ENCODE measurements around the gene ACOT7.
"Not testable (repeated sequence)": the region's sequence is repeated elsewhere in the genome, so short reads cannot be mapped to it uniquely, and the experiment has no call there.

The ACOT7 gene

GRCh38 chr1:6396998-6397397 is 3.4 kb upstream of the ACOT7 start:
- DNase-seq (ENCODE audit: low spot score), result no peak

- DNase-seq (ENCODE audit: low spot score), result not testable (repeated sequence)
Observed at GRCh38 chr1:6395781-6396244, 2.2 kb upstream of the ACOT7 start.

- DNase-seq (ENCODE audit: low spot score), result not testable (repeated sequence)
Observed at GRCh38 chr1:6395130-6395529, 1.6 kb upstream of the ACOT7 start.

DNA sequence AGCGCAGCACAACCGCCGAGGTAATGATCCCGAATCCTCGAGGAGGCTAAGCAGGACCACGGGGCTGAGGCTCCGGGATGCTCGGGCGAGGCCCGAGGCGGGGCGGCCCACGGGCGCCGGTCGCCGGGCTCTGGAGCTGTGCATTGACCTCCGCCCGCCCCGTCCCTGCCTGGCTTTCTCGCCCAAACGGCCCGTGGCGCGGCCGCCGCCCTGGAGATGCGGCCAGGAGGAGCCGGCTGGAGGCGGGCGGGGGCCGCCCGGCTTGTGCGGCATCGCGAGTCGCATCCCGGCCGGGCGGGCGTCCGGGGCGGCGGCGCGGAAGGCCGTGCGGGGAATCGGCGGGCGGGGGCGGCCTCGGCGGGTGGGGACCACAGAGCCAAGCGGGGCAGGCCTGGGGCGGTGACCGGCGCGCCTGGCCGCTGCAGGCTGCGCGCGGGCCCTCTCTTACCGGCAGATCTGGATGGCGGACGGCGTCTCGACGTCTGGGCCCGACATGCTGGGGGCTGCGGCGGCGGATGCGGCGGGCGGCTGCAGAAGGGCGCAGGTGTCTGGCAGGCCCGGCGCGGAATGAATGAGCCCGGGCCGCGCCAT is 663 bp downstream of the ACOT7 start:
- no peak for DNase-seq (ENCODE audit: low spot score)

DNA sequence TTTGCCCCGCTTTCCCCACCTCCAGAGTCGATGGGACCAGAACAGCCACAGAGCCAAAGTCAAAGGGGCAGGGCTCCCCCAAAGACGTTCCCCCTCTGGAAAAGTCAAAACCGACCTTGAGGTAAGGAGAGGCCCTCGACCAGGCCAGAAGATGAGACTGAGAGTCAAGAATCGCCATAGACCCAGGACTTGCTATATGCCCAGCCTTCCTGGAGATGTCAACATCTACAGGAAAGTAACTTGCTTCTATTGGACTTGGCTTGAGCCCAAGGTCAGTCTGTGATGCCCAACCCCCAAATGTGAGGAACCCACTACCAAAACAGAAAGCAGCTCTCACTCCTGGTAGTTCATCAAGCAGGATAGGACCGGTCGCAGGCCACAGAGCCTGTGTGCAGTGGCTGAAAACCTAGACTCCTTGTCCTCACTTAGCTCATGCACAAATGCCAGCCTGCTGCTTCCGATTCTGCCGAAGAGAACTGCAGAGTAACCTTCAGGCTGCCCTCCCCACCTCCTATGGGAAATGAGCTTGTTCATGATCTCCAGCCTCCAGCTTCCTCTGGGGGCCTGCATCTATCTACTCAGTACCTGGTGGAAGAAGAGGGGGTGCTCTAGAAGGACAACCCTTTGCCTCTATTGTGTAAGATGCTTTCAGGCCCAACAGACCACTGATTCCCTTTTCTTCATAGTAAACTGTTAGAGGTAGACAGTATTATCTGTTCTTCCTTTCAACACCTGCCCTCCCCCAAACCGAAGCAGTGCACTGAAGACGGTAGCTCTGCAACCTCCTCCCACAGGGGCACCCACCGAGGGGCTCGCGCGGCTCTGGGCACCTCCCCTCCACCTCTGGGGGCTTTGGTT is 1.4 kb downstream of the ACOT7 start:
- no peak for DNase-seq (ENCODE audit: low spot score)

DNA sequence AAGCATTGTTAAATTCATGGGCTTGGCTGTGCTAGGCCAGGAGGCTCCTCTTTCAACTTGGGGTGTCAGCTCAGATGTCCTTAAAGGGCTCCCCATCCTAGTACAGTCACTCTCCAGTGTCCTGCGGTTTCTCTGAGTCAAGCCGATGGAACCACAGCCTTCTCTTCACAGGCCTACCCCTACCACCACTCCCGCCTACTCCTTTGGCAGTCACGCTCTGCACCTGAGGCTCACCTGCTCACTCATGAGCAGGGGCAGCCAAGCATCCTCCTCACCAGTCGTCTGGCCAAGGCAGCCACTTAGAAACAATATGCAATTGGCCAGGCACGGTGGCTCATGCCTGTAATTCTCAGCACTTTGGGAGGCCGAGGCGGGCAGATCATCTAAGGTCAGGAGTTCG is 3.6 kb downstream of the ACOT7 start:
- no peak for DNase-seq (ENCODE audit: low spot score)

GRCh38 chr1:6386371-6386949 is 7.1 kb downstream of the ACOT7 start:
- DNase-seq (ENCODE audit: low spot score), result no peak

- peak; percentile 58 for DNase-seq (ENCODE audit: low spot score)
Observed at GRCh38 chr1:6385488-6386191, 7.9 kb downstream of the ACOT7 start.

GRCh38 chr1:6384962-6385361 is 8.6 kb downstream of the ACOT7 start:
- no peak for DNase-seq (ENCODE audit: low spot score)

DNA sequence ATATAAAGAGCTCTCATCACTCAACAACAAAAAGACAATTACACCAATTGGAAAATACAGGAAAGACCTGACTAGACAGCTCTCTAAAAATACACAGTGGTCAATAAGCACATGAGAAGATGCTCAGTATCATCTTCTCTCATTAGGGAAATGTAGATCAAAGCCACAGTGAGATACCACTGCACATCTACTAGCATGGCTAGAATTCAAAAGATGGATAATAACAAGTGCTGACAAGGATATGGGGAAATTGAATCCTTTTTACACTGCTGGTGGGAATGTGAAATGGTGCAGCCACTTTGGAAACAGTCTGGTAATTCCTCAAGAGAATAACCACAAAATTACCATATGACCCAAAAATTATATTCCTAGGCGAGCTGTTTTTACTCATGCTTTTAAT is 9.4 kb downstream of the ACOT7 start:
- DNase-seq (ENCODE audit: low spot score), result no peak

DNA sequence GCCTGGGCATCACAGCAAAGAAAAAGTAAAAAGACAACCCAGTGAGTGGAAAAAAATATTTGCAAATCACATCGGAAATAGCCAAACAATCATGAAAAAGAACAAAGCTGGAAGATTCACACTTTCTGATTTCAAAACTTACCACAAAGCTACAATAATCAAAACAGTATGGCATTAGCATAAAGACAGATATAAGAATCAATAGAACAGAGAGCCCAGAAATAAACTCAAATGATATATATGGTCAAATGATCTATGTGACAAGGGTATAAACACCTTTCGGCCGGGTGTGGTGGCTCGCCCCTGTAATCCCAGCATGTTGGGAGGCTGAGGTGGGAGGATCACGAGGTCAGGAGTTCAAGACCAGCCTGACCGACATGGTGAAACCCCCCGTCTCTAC is 13.5 kb downstream of the ACOT7 start:
- no peak for DNase-seq (ENCODE audit: low spot score)

- no peak for DNase-seq (ENCODE audit: low spot score)
Observed at GRCh38 chr1:6378096-6378746, 15.3 kb downstream of the ACOT7 start.

DNA sequence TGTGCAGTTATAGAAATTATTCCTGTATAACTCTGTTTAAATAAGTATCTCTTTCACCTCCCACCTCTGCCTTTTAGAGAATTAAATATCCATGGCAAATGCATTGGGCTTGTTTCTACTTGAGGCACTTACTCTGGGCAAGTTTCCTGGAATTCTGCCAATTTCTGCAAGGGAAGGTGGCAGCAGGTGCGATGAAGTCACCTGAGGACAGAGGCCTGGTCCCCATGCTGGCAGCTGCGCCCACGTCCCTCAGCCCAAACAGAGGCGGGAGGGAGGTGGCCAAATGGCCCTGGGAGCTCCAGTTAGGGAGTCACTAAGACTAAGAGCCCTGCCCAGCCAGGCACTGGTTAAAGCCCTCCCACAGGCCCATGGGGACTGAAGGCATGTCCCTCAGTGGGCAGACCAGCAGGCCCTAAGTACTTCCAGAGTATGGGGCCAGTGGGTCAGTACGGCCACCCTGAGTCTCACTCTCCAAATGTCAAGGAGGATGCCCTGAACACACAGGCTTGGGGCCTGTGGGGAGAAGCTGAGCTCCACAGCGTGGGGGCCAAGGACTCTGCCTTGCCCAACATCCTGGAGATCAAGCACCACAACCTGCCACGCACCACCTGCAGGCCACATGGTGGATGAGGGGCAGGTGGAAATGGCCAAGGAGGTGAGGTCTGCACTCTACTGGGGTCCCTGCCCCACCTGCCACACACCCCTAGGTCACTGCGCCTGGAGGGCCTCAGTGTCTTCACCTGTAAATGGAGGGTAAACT is 19.4 kb downstream of the ACOT7 start:
- DNase-seq (ENCODE audit: low spot score), result no peak

DNA sequence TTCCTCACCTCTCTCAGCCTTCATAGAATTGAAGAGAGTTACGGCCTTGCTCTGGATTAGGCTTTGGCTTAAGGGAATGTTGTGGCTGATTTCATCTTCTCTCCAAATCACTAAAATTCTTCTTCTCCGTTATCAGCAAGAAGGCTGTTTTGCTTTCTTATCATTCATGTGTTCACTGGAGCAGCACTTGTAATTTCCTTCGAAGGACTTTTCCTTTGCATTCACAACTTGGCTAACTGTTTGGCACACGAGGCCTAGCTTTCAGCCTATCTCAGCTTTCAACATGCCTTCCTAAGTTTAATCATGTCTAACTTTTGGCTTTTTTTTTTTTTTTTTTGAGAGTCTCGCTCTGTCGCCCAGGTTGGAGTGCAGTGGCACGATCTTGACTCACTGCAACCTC is 21.3 kb downstream of the ACOT7 start:
- DNase-seq (ENCODE audit: low spot score), result not testable (repeated sequence)

DNA sequence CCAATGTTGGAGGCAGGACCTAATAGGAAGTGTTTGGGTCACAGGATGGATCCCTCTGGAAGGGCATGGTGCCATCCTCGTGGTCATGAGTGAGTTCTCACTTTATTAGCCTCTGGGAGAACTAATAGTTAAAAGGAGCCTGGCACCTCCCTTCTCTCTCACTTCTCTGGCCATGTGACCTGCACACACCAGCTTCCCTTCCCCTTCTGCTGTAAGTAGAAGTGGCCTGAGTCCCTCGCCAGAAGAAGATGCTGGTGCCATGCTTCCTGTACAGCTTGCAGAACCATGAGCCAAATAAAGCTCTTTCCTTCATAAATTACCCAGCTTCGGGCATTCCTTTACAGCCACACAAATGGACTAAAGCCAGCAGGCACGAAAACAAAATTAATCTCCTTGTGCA is 23.6 kb downstream of the ACOT7 start:
- DNase-seq (ENCODE audit: low spot score), result no peak

- DNase-seq (ENCODE audit: low spot score), result no peak
Observed at GRCh38 chr1:6367381-6368012, 26.1 kb downstream of the ACOT7 start.

- no peak for DNase-seq (ENCODE audit: low spot score)
Observed at GRCh38 chr1:6365047-6365446, 28.5 kb downstream of the ACOT7 start.

DNA sequence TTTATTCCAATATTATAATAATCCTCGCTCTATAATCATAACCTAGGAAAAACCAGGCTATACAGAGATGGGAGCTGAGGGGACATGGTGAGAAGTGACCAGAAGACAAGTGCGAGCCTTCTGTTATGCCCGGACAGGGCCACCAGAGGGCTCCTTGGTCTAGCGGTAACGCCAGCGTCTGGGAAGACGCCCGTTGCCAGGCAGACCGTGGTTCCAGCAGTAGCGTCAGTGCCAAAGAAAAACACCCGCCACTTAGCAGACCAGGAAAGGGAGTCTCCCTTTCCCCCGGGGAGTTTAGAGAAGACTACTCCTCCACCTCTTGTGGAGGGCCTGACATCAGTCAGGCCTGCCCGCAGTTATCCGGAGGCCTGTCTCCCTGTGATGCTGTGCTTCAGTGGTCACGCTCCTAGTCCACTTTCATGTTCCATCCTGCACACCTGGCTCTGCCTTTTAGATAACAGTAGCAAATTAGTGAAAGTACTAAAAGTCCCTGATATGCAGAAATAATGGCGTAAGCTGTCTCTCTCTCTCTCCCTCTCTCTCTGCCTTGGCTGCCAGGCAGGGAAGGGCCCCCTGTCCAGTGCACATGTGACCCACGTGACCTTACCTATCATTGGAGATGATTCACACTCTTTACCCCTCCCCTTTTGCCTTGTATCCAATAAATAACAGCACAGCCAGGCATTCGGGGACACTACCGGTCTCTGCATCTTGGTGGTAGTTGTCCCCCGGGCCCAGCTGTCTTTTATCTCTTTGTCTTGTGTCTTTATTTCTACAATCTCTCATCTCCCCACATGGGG is 30.3 kb downstream of the ACOT7 start:
- not testable (repeated sequence) for DNase-seq (ENCODE audit: low spot score)

DNA sequence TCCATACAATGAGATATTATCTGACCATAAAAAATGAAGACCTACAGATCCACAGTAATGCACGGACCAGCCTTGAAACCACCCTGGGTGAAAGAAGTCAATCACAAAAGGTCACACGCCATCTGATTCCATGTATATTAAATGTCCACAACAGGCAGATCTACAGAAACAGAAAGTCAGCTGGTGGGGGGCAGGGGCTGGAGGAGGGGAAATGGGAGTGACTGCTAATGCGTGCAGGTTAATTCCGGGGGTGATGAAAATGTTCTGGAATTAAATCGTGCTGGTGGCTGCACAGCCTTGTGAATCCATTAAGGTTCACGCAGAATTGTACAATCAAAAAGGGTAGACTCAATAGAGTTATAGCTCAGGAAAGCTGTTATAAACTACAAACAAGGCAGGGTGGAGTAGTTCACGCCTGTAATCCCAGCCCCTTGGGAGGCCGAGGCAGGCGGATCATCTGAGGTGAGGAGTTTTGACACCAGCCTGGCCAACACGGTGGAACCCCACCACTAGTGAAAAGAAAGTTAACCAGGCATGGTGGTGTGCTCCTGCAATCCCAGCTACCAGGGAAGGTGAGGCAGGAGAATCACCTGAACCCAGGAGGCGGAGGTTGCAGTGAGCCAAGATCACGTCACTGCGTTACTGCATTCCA is 32.3 kb downstream of the ACOT7 start:
- no peak for DNase-seq (ENCODE audit: low spot score)

Data from hepatic stellate cell (primary cell).